ENCODE data around the gene ARHGEF16.

Gene ARHGEF16

GRCh38 chr1:3441880-3442279, 12.6 kb upstream of the ARHGEF16 start:
- ATAC-seq = no peak
- no peak overlapping the region for H3K27ac Mint-ChIP-seq
- no peaks in the 10 kb centered on the region for H3K4me1 Mint-ChIP-seq
- H3K9me3 Mint-ChIP-seq = no peaks in the 10 kb centered on the region
- peaks cover 37% of the 10 kb centered on the region for H3K27me3 Mint-ChIP-seq
- H3K36me3 Mint-ChIP-seq = no peaks in the 10 kb centered on the region
- H3K4me3 Mint-ChIP-seq = no peak overlapping the region

- Mint-ChIP-seq H3K9me3 (peaks cover under 1% of the 10 kb centered on the region), H3K27me3 (peaks cover 35% of the 10 kb centered on the region), H3K36me3 (no peaks in the 10 kb centered on the region), H3K4me3 (no peak overlapping the region), H3K4me1 (no peaks in the 10 kb centered on the region), H3K27ac (no peak overlapping the region)
- ATAC-seq = no peak
Measured at GRCh38 chr1:3442331-3442730, 12.1 kb upstream of the ARHGEF16 start.

- no peaks in the 10 kb centered on the region for H3K4me1 Mint-ChIP-seq
- no peaks in the 10 kb centered on the region for H3K36me3 Mint-ChIP-seq
- H3K27me3 Mint-ChIP-seq = peaks cover 38% of the 10 kb centered on the region
- no peak overlapping the region for H3K4me3 Mint-ChIP-seq
- ATAC-seq = no peak
- H3K9me3 Mint-ChIP-seq = peaks cover 6% of the 10 kb centered on the region
- no peak overlapping the region for H3K27ac Mint-ChIP-seq
Measured at GRCh38 chr1:3442901-3443300, 11.6 kb upstream of the ARHGEF16 start.

GRCh38 chr1:3443807-3444206, 10.7 kb upstream of the ARHGEF16 start:
- Mint-ChIP-seq H3K9me3 (peaks cover 9% of the 10 kb centered on the region), H3K27me3 (peaks cover 44% of the 10 kb centered on the region), H3K4me3 (no peak overlapping the region), H3K36me3 (no peaks in the 10 kb centered on the region), H3K27ac (no peak overlapping the region), H3K4me1 (no peaks in the 10 kb centered on the region)
- ATAC-seq = no peak

GRCh38 chr1:3444298-3444697, 10.2 kb upstream of the ARHGEF16 start:
- Mint-ChIP-seq H3K36me3 (no peaks in the 10 kb centered on the region), H3K9me3 (peaks cover 9% of the 10 kb centered on the region), H3K27me3 (peaks cover 46% of the 10 kb centered on the region), H3K4me3 (no peak overlapping the region), H3K4me1 (no peaks in the 10 kb centered on the region), H3K27ac (no peak overlapping the region)
- ATAC-seq = no peak

- Mint-ChIP-seq H3K27ac (no peak overlapping the region), H3K9me3 (peaks cover 9% of the 10 kb centered on the region), H3K36me3 (no peaks in the 10 kb centered on the region), H3K4me3 (no peak overlapping the region), H3K4me1 (no peaks in the 10 kb centered on the region), H3K27me3 (peaks cover 51% of the 10 kb centered on the region)
- peak; percentile 56 for ATAC-seq
Measured at GRCh38 chr1:3444736-3445135, 9.7 kb upstream of the ARHGEF16 start.

- peaks cover 59% of the 10 kb centered on the region for H3K27me3 Mint-ChIP-seq
- no peak overlapping the region for H3K27ac Mint-ChIP-seq
- H3K4me3 Mint-ChIP-seq = no peak overlapping the region
- no peaks in the 10 kb centered on the region for H3K36me3 Mint-ChIP-seq
- ATAC-seq = no peak
- H3K4me1 Mint-ChIP-seq = peaks cover 6% of the 10 kb centered on the region
- peaks cover 9% of the 10 kb centered on the region for H3K9me3 Mint-ChIP-seq
Measured at GRCh38 chr1:3450202-3450863, 4.1 kb upstream of the ARHGEF16 start.

- Mint-ChIP-seq H3K36me3 (no peaks in the 10 kb centered on the region), H3K4me1 (peaks cover 6% of the 10 kb centered on the region), H3K27me3 (peaks cover 65% of the 10 kb centered on the region), H3K27ac (no peak overlapping the region), H3K9me3 (peaks cover 9% of the 10 kb centered on the region), H3K4me3 (no peak overlapping the region)
- ATAC-seq = no peak
Measured at GRCh38 chr1:3450983-3451382, 3.5 kb upstream of the ARHGEF16 start.

GRCh38 chr1:3451994-3452865, 2.2 kb upstream of the ARHGEF16 start:
- H3K4me1 Mint-ChIP-seq = peaks cover 6% of the 10 kb centered on the region
- H3K27ac Mint-ChIP-seq = peak overlapping the region; percentile 44
- no peaks in the 10 kb centered on the region for H3K36me3 Mint-ChIP-seq
- H3K4me3 Mint-ChIP-seq = no peak overlapping the region
- H3K27me3 Mint-ChIP-seq = peaks cover 64% of the 10 kb centered on the region
- peaks cover 9% of the 10 kb centered on the region for H3K9me3 Mint-ChIP-seq
- ATAC-seq = no peak

GRCh38 chr1:3452866-3453175, 1.6 kb upstream of the ARHGEF16 start:
- Mint-ChIP-seq H3K4me3 (no peak overlapping the region), H3K9me3 (peaks cover 4% of the 10 kb centered on the region), H3K36me3 (no peaks in the 10 kb centered on the region), H3K27me3 (peaks cover 58% of the 10 kb centered on the region), H3K4me1 (peaks cover 6% of the 10 kb centered on the region), H3K27ac (peak overlapping the region; percentile 44)
- no peak for ATAC-seq

GRCh38 chr1:3453203-3453761, 1.2 kb upstream of the ARHGEF16 start:
- peak overlapping the region; percentile 63 for H3K4me3 Mint-ChIP-seq

GRCh38 chr1:3454811-3455618, 550 bp downstream of the ARHGEF16 start:
- Mint-ChIP-seq H3K9me3 (no peaks in the 10 kb centered on the region), H3K36me3 (no peaks in the 10 kb centered on the region), H3K4me1 (peaks cover 6% of the 10 kb centered on the region), H3K4me3 (peak overlapping the region; percentile 58), H3K27me3 (peaks cover 53% of the 10 kb centered on the region), H3K27ac (no peak overlapping the region)
- ATAC-seq = no peak

More at GRCh38 chr1:3453203-3453761, 1.2 kb upstream of the ARHGEF16 start:
- no peaks in the 10 kb centered on the region for H3K9me3 Mint-ChIP-seq
- ATAC-seq = peak; percentile 72
- H3K36me3 Mint-ChIP-seq = no peaks in the 10 kb centered on the region
- peak overlapping the region; percentile 44 for H3K27ac Mint-ChIP-seq
- peaks cover 6% of the 10 kb centered on the region for H3K4me1 Mint-ChIP-seq
- peaks cover 54% of the 10 kb centered on the region for H3K27me3 Mint-ChIP-seq

GRCh38 chr1:3455670-3456448, 1.4 kb downstream of the ARHGEF16 start:
- Mint-ChIP-seq H3K4me1 (peaks cover 6% of the 10 kb centered on the region), H3K27ac (no peak overlapping the region), H3K27me3 (peaks cover 53% of the 10 kb centered on the region), H3K4me3 (peak overlapping the region; percentile 58), H3K9me3 (no peaks in the 10 kb centered on the region), H3K36me3 (no peaks in the 10 kb centered on the region)
- ATAC-seq = no peak

- Mint-ChIP-seq H3K4me3 (no peak overlapping the region), H3K36me3 (no peaks in the 10 kb centered on the region), H3K4me1 (peaks cover 6% of the 10 kb centered on the region), H3K9me3 (no peaks in the 10 kb centered on the region), H3K27ac (no peak overlapping the region), H3K27me3 (peaks cover 50% of the 10 kb centered on the region)
- no peak for ATAC-seq
Measured at GRCh38 chr1:3456449-3456963, 2.0 kb downstream of the ARHGEF16 start.
